Stimulated activated naive CD4-positive, alpha-beta T cell (primary cell): ENCODE results near the gene SGCD.

Experiments
- DNase-seq, 6 experiments: peaks; one replicate each; lab custom pipeline; 2025; lab: John Stamatoyannopoulos, UW

The SGCD gene

DNA sequence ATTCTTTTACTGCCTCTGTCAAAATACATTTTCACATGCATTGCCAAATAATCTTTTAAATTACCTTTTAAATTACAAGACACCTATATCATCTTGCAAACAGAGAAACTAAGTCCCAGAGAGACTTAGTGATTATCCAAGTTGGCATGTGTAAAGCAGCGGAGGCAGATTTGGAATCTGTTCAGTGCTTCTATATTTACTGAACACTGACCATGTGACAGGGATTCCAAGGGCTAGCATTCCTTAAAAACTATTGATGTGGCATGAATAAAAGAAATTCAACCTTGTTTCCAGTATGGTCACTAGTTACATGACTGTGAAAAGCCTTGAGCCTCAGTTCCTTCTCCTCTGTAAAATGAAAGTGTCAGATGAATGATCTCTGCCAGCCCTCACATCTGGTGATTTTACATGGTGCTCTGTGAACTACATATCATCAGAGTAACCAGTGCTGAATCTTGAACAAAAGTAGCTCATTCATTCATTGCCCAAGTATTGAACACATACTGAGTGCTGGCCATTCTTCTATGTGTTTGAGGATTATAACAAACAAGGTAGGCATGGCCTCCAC, 451.3 kb downstream of the SGCD start:
- DNase-seq = no peak

DNA sequence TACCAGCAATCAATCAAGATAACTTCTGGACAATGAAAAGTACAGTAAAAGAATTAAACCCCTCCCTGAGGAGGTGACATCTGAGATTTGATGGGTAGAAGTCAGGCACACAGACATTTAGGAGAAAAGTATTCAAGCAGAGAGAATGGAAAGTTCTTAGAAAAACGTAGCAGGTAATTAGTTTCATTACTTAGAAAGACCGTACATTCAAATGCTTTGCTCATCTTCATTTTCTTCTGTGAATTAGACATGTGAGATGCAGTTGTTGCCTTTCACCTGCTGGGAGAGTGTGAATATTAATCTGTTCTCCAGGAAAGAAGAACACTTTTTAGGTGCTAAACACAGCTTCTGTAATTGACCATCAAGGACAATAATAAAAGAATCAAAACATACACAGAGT, 451.8 kb downstream of the SGCD start:
- DNase-seq = no peak

DNA sequence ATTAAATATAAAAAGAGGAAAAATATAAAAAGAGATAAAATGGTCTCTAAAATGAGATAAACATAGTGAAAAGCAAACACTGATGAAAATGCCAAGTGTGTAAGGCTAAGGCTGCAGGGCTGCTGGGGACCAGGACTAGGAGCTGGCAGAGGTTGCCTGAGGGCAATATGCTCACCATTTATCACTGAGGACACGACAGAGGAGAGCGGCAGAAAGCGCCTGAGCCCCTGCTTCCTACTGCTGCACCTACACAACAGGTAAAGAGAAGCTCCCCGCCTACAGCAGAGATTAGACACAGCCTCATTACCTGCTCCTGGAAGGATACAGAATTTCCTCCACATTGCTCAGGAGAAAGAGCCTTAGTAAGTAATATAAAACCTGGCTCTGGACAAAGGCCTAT, 452.5 kb downstream of the SGCD start:
- DNase-seq = no peak

DNA sequence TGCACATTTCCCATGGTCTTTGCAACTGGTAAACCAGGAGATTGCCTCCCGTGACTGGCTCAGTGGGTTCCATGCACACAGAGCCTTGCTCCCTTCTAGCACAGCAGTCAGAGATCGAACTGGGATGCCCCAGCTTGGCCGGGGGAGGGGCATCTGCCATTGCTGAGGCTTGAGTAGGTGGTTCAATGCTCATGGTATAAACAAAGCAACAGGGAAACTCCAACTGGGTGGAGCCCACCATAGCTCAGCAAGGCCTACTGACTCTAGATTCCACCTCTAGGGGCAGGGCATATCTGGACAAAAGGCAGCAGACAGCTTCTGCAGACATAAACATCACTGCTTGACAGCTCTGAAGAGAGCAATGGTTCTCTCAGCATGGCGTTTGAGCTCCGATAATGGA, 456.1 kb downstream of the SGCD start:
- no peak for DNase-seq

DNA sequence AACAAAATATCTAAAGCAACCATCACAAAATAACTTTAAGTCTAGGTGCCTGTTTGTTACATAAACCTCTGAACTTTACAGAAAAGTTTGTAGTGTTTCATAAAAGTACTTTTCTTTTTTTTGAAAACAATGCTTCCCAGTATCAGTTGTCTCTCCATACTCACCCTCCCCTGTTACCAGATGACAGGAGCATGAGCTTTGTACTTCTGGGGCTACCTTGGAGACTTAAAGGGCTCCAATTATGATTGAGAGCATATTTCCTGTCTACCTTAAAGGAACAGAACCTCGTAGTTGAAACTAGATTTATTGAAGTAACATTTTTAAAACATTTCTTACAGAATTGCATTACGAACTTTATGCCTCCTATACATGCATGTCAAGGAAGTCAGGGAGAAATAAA, 467.7 kb downstream of the SGCD start:
- no peak for DNase-seq

DNA sequence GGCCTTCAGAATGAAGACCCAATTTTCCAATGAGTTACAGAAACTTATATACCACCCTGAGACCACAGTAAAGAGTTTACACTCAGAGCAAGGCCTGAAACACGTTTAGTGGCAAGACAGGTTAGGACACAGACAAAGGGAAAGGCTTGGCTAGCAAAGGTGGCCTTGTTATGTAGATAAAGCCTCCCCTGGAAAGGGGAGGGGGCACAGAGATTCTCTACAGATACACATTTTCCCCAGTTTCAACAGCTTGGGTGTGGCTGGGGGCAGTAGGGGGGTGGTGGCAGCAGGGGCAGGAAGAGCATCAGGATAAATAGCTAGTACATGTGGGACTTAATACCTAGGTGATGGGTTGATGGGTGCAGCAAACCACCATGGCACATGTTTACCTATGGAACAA, 471.2 kb downstream of the SGCD start:
- DNase-seq = no peak

DNA sequence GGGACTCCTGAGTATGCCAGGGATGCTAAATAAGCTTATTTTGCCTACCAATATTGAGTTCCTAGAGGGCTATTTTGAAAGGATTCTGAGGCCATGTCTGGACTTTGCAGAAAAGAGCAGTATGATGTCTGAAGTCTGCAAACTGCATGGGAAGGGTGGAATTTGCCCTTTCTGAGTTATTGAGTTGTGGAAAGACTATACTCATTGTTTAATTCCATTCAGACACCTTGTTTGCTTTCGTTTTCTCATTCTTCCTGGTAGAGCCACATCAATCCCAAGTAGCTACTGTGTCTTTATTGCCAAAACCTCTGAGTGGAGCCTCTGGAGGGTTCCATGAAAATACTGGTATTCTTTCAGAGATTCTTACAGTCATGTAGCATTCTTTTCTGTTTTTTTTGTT, 472.2 kb downstream of the SGCD start:
- DNase-seq = no peak

DNA sequence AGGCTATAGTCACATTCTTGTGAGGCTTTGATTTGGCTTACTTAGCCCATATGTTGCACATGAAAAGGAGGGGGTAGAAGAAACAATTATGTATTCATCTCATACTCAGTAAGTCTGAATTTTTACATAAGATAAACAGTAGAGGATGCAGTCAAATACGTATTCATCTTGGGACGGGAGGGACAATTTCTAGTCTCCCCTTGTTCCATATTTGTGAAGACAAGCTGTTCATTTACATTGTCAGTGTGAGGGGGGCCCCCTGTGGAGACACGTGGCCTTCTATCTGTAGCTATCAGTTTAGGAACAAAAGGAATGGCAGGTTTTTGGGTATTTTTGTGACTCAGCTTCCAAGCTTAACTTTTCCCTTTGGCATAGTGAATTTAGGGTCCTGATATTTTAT, 474.0 kb downstream of the SGCD start:
- no peak for DNase-seq

DNA sequence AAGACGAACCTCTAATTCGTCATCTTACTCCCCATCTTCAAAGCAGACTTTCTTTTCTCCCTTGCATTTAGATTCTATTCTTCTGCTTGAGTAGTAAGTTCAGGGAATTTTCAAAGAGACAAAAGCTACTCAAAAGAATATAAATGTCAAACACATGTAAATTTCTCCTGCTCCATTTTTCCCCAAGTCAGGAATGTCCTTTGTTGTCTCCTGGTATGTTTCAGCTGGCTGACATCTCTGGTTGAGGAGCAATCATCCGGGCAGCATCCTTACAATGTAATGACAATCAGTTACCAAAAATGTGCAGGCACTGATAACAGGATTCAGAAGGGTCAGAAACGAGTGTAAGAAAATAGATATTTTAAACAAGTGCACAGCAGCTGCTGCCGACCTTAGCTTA, 475.5 kb downstream of the SGCD start:
- DNase-seq = no peak

DNA sequence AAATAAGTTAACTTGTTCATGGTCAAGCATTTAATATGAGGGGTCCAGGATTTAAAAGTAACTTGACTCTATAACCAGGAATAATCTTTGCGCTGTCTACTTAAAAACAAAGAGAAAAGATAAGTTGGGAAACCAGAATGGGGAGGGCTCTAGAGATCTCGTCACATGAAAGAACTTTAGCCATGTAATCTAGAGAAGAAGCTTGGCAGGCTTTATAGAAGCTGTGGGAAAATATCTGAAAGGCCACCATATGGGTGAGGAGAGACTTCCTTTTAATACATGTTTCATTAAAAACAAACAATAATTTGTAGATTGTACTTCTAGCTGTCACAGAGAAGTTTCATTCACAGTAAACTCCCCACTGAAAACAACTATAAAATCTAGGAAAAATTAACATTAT, 476.4 kb downstream of the SGCD start:
- DNase-seq = no peak

DNA sequence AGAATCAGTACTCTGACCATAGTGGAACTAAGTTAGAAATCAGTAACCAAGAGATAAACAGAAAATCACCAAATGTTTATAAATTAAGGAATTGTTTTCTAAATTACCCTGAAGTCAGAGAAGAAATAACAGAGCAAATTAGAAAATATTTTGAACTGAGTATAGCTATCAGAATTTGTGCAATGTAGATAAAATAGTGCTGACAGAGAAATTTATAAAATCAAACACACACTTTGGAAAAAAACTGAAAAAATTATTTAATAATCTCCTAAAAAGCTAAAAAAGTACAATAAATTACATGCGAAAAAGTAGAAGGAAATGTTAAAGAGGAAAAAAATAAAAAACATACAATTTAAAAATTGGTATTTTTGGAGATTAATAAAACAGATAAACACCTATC, 486.0 kb downstream of the SGCD start:
- no peak for DNase-seq

DNA sequence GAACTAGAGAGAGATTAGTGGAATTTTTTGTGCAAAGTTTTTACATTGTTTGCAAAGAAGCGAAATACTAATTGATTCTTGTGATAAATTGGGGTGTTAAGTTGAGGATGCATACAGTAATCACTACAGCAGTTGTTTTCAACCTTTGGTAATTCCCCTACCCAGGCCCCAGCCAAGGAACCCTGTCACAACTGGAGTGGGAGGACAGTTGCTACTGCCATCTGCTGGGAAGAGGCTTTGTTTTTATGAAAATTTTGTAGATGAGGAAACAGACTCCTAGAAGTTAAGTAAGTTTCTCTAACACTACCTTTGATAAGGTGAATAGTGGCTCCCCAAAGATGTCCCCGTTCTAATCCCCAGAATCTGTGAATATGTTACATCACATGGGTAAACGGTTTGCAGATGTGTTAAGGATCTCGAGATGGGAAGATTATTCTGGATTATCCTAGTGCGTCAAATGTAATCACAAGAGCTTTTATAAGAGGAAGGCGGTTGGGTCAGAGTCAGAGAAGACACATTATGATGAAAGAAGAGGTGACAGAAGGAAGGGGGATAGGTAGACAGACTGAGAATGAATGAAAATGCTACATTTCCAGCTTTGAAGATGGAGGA, 489.1 kb downstream of the SGCD start:
- DNase-seq = no peak
